ENCODE measurements around the gene TMEM248.
"Not testable (repeated sequence)": the region's sequence is repeated elsewhere in the genome, so short reads cannot be mapped to it uniquely, and the experiment has no call there.

TMEM248 gene

GRCh38 chr7:66950311-66950710 is 29.3 kb downstream of the TMEM248 start:
- no peak for DNase-seq (ENCODE audit: low read depth)

- DNase-seq (ENCODE audit: low read depth), result no peak
These were observed 29.7 kb downstream of the TMEM248 start for GRCh38 chr7:66950763-66951162.

GRCh38 chr7:66952343-66953043 is 31.5 kb downstream of the TMEM248 start:
- DNase-seq (ENCODE audit: low read depth), result peak; percentile 75

GRCh38 chr7:66953044-66953427 is 32.0 kb downstream of the TMEM248 start:
- DNase-seq (ENCODE audit: low read depth), result no peak

GRCh38 chr7:66957595-66958290 is 36.7 kb downstream of the TMEM248 start:
- DNase-seq (ENCODE audit: low read depth), result no peak

GRCh38 chr7:66958538-66959350 is 37.7 kb downstream of the TMEM248 start:
- DNase-seq (ENCODE audit: low read depth), result no peak

GRCh38 chr7:66960192-66960591 is 39.2 kb downstream of the TMEM248 start:
- no peak for DNase-seq (ENCODE audit: low read depth)

- no peak for DNase-seq (ENCODE audit: low read depth)
These were observed 40.1 kb downstream of the TMEM248 start for GRCh38 chr7:66961096-66961495.

GRCh38 chr7:66964411-66964810 is 43.4 kb downstream of the TMEM248 start:
- DNase-seq (ENCODE audit: low read depth), result peak; percentile 86

GRCh38 chr7:66967029-66967428 is 46.0 kb downstream of the TMEM248 start:
- no peak for DNase-seq (ENCODE audit: low read depth)

GRCh38 chr7:66969001-66969400 is 48.0 kb downstream of the TMEM248 start:
- not testable (repeated sequence) for DNase-seq (ENCODE audit: low read depth)

- DNase-seq (ENCODE audit: low read depth), result no peak
These were observed 49.3 kb downstream of the TMEM248 start for GRCh38 chr7:66970310-66970709.

GRCh38 chr7:66974986-66975590 is 54.1 kb downstream of the TMEM248 start:
- DNase-seq (ENCODE audit: low read depth), result no peak

- DNase-seq (ENCODE audit: low read depth), result not testable (repeated sequence)
These were observed 57.3 kb downstream of the TMEM248 start for GRCh38 chr7:66978312-66978711.

- DNase-seq (ENCODE audit: low read depth), result peak; percentile 11
These were observed 58.0 kb downstream of the TMEM248 start for GRCh38 chr7:66979013-66979412.

GRCh38 chr7:66980336-66980735 is 59.3 kb downstream of the TMEM248 start:
- not testable (repeated sequence) for DNase-seq (ENCODE audit: low read depth)

GRCh38 chr7:66989552-66989951 is 68.5 kb downstream of the TMEM248 start:
- not testable (repeated sequence) for DNase-seq (ENCODE audit: low read depth)

GRCh38 chr7:66994051-66994450 is 73.0 kb downstream of the TMEM248 start:
- not testable (repeated sequence) for DNase-seq (ENCODE audit: low read depth)

GRCh38 chr7:66994691-66995049 is 73.6 kb downstream of the TMEM248 start:
- peak; percentile 79 for DNase-seq (ENCODE audit: low read depth)

GRCh38 chr7:66995050-66995776 is 74.2 kb downstream of the TMEM248 start, which contains the start of gene SBDS:
SBDS (minus strand) TSS chr7:66995586; CDS start chr7:66995417, 169 bp downstream.
- peak; percentile 98 for DNase-seq (ENCODE audit: low read depth)

GRCh38 chr7:66996444-66997191 is 75.6 kb downstream of the TMEM248 start, which contains the start of gene TYW1:
TYW1 (plus strand) TSS chr7:66996833; CDS start chr7:66996979, 146 bp downstream.
- DNase-seq (ENCODE audit: low read depth), result peak; percentile 95

Measured in amniotic epithelial cell (primary cell).